Measurements from ENCODE around the gene EML3. TPM values are rescaled to one million over a fixed set of nuclear protein-coding genes. Genes with fewer than 3 reads are reported as not detected.
A peak's percentile ranks its signal among the peaks of the same experiment; 100 is the strongest.
"Not testable (repeated sequence)": the region's sequence is repeated elsewhere in the genome, so short reads cannot be mapped to it uniquely, and the experiment has no call there.

The EML3 gene, protein sequence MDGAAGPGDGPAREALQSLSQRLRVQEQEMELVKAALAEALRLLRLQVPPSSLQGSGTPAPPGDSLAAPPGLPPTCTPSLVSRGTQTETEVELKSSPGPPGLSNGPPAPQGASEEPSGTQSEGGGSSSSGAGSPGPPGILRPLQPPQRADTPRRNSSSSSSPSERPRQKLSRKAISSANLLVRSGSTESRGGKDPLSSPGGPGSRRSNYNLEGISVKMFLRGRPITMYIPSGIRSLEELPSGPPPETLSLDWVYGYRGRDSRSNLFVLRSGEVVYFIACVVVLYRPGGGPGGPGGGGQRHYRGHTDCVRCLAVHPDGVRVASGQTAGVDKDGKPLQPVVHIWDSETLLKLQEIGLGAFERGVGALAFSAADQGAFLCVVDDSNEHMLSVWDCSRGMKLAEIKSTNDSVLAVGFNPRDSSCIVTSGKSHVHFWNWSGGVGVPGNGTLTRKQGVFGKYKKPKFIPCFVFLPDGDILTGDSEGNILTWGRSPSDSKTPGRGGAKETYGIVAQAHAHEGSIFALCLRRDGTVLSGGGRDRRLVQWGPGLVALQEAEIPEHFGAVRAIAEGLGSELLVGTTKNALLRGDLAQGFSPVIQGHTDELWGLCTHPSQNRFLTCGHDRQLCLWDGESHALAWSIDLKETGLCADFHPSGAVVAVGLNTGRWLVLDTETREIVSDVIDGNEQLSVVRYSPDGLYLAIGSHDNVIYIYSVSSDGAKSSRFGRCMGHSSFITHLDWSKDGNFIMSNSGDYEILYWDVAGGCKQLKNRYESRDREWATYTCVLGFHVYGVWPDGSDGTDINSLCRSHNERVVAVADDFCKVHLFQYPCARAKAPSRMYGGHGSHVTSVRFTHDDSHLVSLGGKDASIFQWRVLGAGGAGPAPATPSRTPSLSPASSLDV
- 66.1 TPM for total RNA-seq

DNA sequence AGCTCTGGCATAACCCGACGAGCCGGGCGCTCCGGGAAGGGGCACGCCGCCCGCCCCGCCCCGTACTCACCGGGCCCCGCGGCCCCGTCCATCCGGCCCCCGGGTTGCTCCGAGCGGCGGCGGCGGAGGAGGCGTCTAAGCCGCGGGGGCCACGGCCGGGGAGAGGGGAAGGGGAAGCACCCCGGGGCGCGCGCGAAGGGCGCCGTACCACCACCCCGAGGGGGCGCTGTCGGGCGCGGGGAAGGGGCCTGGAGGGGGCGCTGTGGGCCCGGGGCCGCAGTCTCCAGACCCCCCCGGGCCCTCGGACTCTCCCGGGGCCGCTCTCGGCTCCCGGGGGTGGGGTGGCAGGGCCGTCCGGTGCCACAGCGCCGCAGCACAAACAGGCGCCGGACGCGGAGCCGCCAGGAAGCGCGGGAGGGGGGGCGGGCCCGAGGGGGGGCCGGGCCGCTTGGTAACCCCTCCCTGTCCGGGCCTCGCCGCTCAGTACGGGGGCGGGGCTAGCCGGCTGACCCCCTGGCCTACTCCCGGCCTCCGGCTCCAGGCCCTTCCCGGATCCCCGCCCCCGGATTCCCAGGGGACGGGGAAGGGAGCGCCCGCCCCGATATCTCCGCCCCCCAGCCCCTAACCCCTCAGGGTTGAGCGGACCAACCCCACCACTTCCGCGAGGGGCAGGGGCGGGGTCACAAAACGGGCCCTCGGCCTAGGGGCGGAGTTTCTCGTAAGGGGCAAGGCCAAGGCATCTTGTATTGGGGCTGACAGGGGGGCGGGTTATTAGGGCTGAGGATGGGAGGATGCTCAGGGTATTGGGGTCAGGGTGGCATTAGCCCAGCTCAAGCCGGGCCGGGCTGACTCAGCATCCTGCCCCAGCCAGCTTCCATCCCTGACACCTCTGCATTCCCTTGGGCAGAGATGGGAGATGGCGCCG, at the start of gene EML3, which contains the start of gene ROM1:
TSS of gene EML3 (minus strand) at position 410 of the 925 bp plus-strand sequence. CDS start at position 92, 318 bp downstream.
TSS of gene ROM1 (plus strand) at position 892 of the 925 bp plus-strand sequence. CDS start at position 917, 25 bp downstream.
- DNase-seq (ENCODE audit: low spot score): peak; percentile 81

DNA sequence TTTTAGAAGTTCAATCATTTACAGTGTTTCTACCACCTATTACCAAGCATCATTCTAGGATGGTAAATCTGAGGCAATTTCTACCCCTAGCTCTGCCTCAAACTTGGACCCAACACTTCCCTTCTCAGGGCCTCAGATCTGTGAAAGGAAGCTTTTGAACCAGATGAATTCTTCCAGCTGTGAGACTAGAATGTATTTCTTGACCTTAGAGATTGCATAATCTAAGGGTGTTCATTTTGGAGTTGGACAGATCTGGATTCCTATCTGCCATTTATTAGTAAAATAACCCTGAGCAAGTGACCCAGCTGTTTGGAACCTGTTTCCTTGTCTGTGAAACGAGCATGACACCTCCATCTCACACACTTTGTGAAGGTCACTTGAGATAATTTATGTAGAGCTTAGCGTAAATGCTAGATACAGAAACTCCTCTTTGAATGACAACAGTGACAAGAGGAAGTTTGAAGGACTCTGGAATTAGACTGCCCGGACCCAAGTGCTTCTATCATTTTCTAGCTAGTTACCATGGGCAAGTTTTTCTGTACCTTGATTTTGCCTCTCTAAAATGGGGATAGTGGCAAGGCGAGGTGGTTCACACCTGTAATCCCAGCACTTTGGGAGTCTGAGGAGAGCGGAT, 44.3 kb upstream of the EML3 start:
- DNase-seq (ENCODE audit: low spot score): no peak

DNA sequence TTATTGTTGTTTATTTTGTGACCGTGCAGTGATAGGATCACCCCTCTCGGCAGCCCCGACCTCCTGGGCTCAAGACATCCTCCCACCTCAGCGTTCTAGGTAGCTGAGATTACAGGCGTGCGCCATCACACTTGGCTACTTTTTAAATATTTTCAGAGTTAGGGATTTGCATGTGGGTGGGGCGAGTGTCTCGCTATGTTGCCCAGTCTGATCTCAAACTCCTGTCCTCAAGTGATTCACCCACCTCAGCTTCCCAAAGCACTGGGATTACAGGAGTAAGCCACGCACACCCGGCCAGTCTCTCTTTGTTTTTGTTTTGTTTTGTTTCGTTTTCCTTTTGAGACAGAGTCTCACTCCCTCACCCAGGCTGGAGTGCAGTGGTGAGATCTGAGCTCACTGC, 41.7 kb upstream of the EML3 start:
- DNase-seq (ENCODE audit: low spot score): no peak

DNA sequence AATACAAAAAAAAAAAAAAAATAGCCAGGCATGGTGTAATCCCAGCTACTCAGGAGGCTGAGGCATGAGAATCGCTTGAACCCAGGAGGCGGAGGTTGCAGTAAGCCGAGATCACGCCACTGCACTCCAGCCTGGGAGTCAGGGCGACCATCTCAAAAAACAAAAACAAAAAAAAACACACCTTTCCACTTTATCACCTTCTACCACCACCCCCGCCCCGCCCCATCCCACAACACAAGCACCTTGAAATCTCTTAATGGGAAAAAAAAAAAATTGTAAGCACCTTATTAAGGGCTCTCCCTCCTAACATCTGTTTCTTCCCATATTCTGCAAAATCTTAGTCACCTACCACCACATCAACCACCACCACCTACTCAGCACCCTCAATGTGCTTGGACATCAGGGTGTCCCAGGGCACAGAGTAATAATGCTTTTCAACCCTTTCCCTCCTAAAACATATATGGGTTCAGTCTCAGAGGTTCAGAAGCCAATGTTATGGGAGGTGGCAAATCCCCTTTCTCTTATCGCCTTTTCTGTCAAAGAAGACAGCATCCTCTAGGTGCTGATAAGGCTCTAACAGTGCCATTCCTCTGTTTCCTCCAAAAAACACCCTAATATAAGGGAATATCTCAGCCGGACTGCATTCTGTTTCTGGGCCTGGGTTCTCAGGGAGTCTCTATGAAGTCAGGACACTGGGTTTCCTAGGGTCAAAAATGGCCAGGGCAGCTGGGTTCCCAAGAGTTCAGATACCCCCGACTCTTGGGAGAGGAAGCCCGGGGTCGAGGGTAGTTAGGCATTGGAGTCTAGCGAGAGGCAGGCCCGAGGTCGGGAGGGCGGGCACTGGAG, 39.8 kb upstream of the EML3 start:
- DNase-seq (ENCODE audit: low spot score): no peak

DNA sequence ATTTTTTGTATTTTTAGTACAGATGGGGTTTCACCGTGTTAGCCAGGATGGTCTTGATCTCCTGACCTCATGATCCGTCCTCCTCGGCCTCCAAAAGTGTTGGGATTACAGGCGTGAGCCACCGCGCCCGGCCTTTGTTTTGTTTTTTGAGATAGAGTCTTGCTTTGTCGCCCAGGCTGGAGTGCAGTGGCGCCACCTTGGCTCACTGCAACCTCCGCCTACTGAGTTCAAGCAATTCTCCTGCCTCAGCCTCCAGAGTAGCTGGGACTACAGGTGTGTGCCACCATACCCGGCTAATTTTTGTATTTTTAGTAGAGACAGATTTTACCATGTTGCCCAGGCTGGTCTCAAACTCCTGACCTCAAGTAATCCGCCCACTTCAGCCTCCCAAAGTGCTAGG, 37.7 kb upstream of the EML3 start:
- DNase-seq (ENCODE audit: low spot score): not testable (repeated sequence)

DNA sequence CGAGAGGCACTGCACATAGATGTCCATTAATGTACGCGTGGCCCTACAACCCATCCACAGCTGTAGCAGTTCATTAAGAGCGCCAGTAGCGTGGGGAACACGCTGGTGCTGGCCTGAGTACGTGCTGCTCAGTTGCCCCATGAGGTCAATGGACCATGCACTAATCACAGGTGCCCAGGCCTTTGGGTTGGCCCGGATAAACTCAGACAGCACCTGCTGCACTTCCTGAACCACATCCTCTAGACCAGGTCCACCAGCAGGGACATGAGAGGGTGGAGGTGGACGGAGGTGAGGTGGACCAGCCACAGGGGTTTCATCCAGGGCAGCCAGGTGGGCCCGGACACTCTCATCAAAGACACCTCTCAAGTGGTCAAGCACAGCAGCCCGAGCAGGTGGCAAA, 36.9 kb upstream of the EML3 start:
- no peak for DNase-seq (ENCODE audit: low spot score)

DNA sequence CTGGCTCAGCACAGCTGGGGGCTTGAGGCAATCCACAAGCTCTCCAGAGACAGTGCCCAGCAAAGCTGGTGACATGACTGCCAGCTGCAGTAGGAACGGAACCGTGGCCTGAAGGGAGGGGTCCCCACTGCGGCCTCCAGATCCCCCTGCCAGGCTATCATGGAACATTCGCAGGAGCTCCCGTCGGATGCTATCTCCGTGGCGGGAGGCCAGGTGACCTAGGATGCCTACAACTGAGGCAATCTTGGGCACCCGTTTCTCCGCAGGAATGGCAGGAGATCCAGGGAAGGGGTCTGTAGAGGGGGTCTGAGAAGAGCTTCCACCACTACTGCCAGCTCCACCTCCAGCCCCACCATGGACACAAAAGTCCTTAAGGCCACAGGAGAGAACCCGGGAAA, 36.4 kb upstream of the EML3 start:
- no peak for DNase-seq (ENCODE audit: low spot score)

DNA sequence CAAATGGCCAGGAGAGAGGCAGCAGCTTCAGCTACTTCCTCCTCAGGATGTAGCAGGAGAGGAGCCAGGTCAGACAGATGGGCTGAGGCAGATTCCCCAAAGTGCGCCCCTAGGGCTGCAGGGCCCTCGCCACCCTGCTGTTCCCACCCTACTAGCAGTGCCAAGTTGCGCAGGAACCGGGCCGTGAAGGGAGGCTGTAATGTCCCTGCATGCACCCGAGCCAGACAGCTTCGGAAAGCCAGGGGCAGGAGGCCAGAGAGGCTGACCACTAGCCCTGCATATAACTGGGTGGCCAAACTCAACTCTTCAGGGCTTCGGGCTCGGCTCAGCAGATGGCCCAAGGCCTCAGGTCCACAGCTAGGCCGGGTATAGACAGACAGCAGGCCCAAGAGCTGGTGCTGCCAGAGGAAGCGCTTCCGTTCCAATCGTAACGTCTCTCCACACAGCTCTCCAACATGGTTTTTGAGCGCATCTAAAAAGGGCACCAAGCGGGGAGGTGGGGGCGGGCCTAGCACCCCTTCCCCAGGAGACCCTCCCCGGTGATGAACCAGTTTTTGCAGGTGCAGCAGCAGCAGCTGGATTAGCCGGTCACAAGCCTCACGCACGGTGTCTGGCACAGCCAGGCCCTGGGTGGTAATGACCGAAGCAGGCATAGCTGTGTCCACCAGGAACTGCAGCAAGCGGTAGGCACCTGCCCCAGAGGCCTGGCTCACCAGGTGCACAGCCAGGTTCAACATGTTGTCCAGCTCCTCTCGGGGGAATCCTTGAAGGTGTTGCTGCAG, 35.8 kb upstream of the EML3 start:
- no peak for DNase-seq (ENCODE audit: low spot score)

DNA sequence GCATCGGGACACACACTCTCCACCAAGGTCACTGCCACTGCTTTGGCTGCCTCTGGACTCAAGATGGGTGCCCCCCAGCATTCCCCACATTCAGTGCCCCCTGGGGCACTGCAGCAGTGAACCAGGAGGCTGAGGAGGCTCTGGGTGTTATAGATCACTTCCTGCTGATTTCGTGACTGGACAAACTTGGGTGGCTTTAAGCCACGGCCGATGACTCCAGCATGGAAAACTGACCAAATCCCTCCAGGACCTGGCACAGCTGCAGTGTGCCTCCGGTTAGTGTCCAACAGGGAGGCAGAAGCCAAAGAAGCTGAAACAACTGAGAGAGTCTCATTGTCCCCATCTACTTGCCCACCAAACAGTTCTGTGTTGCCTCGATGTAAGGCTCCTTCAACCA, 35.0 kb upstream of the EML3 start:
- DNase-seq (ENCODE audit: low spot score): no peak

DNA sequence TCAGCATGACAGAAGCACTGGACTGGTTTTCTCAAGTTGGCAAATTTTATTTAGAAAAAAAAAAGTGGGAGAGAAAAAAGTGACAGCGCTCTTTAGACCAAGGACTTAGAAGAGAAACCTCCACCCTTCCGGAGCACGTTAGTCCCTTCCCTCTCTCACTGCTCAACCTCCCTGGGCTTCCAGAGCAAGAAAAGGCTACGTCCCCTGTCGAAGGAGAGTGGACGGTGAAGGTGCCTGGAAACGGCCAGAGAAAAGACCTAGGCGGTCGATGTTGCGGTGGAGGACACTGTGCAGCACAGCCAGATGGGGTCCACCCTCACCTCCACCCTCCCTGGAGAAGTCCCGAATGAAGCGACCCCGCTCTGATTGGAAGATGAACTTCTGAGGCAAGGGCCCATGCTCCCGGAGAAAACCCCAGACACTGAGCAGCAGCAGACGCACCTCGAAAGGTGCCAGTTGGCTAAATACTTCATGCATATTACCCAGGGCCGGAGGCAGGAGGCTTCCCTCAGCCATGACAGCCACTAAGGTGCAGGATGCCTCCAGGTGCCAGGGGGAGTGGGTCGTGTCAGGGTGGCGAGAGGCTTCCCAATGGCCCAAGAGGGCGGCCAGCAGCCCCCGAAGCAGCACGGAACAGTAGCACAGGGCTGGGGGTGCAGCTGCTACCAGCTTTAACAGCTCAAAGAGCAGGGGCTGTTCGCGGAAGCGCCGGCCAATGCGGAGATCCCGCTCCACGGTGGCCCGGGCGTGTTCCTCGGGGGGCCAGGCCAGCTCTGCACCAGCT, 34.4 kb upstream of the EML3 start:
- DNase-seq (ENCODE audit: low spot score): no peak

DNA sequence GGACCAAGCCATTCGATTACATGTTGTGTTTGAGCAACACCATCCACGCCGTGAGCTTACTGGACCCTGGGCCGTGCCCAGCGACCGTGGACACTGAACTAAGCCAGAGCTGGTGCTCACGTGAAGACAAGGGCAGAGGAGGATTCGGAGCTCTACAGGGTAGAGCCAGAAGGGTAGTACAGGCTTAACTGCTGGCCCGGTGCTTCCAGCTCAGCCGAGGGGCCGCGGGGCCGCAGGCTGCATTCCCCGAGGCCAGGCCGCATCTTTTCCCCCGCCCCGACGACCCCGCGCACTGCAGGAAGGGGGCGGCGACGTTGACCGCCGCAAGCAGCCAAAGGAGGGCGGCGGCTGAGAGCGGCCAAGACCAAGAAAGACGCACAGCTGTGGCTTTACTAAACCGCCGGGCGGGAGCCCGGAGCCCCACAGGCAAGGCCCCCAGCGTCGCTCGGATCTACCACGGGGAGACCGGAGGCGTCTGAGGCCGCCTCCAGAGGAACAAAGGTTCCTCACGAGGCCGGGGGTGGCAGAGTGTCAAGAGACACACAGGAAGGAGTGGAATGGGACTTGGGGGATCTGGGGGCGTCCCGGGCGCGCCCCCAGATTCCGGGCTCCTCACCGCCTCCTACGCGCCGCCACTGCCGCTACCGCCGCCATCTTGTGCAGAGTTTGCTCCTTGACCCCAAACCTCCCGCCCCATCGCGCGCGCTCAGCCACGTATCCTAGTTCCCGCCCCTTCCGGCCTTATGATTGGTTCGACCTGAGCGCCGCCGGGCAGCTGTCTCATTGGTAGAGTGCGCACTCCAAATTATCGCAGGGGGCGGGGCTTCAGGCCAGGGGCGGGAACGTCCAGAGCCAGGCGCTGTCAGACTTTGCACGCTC, 33.6 kb upstream of the EML3 start, which contains the start of gene GANAB:
TSS of gene GANAB (minus strand) at position 668 of the 879 bp plus-strand sequence. CDS start at position 654, 14 bp downstream.
- peak; percentile 99 for DNase-seq (ENCODE audit: low spot score)

DNA sequence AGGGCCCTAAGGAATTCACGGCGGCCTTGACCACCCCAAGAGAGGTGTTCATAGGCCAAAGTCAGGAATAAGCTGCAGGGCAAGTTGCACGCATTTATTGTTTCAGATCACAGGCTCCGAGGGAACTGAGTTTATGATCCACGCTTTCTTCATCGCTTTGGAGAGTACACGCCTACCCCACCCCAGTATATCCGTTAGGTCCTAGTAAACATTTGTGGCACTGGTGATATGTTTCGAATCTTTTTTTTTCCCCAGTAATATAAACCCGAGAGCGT, 33.0 kb upstream of the EML3 start:
- no peak for DNase-seq (ENCODE audit: low spot score)

DNA sequence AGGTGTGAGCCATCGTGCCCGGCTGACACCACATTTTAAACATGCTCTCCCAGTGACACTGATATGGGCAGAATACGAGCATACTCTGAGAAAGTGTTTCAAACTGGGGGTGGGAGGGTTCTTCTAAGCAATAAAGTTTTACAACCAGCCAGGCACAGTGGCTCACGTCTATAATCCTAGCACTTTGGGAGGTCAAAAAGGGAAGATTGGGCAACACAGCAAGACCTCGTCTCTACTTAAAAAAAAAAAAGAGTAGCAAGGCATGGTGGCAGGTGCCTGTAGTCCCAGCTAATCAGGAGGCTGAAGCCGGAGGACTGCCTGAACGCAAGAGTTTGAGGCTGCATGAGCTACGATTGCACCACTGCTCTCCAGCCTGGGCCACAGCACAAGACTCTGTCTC, 31.6 kb upstream of the EML3 start:
- no peak for DNase-seq (ENCODE audit: low spot score)

DNA sequence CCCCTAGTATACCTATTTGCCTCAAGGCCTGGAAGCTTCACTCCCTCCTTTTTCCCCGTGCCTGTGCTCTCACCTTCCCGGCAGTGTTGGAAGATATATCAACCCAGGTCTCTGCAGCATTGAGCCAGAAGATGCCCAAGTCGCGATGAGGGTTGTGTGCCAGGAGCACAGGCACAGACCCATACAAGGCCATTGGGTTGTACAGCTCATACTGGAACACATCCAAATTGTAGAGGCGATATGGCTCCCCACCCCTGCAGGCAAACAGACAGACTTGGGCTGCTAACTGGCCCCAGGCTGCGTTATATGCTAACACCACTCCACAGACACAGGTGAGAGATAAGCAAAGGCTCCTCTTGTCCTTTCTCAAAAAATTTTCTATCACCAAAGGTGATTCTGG, 19.9 kb upstream of the EML3 start:
- DNase-seq (ENCODE audit: low spot score): no peak

DNA sequence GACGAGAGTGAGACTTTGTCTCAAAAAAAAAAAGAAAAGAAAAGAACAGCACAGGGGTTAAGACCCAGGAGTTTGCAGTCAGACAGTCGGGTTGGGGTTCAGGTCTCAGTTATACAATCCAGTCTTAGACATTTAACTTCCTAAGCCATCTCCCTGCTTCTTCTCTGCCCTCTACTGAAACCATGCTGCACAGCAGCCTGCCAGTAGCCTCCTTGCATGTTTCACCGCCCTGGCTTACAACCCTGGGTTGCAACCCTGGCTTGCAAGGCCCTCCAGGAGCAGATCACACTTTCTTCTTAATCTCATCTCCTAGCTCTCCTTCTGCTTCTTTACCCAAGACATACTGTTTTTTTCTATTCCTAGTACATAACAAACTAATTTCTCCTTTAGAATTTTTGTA, 15.1 kb upstream of the EML3 start:
- DNase-seq (ENCODE audit: low spot score): no peak

DNA sequence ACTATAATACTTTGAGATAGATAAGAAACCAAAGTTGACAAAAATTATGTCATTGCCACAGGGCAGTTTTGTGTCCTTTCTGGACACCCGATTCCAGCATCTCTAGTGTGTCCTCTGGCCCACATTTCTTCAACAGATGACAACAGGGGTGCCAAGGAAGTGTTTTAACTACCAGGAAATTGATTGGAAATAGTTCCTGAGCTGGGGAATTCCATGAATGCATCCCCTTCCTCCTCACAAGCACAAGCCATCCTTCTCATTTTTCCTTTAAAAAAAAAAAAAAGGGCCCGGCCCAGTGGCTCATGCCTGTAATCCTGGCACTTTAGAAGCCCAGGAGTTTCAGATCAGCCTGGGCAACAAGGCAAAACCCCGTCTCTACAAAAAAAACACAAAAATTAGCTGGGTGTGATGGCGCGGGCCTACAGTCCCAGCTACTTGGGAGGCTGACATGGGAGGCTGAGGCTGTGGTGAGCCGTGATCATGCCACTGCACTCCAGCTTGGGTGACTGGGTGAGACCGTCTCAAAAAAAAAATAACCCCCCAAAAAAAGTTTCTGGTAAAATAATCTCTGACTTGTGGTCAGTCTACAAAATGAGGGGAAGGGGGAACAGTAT, 10.0 kb upstream of the EML3 start:
- DNase-seq (ENCODE audit: low spot score): no peak
